H4 (cell line): ENCODE data around the gene SPRY4. TPM values are rescaled to one million over a fixed set of nuclear protein-coding genes. Genes with fewer than 3 reads are reported as not detected.
A peak's percentile ranks its signal among the peaks of the same experiment; 100 is the strongest.
"Not testable (repeated sequence)": the region's sequence is repeated elsewhere in the genome, so short reads cannot be mapped to it uniquely, and the experiment has no call there.

ENCODE experiments used
- DNase-seq: peaks from one replicate; pipeline ENCODE4 v3.0.0-alpha.2; 2015; ENCODE audit warnings: low spot score
- total RNA-seq: library from RNA; depleted of rRNA; stranded (reverse); fragments of >200 nt; shearing (Covaris generic); gene quantifications from 2 replicates; pipeline ENCODE4 v1.2.3, GENCODE V29; 2014

Gene SPRY4
- total RNA-seq, 1 experiment from 2014 or later: 6.4 TPM

- no peak for DNase-seq
These were observed 9.5 kb downstream of the SPRY4 start for GRCh38 chr5:142315096-142315900.

- DNase-seq: no peak
These were observed 10.2 kb downstream of the SPRY4 start for GRCh38 chr5:142314606-142315005.

GRCh38 chr5:142314109-142314508 is 10.7 kb downstream of the SPRY4 start:
- no peak for DNase-seq

- DNase-seq: no peak
These were observed 11.1 kb downstream of the SPRY4 start for GRCh38 chr5:142313682-142314081.

- no peak for DNase-seq
These were observed 11.5 kb downstream of the SPRY4 start for GRCh38 chr5:142313275-142313674.

GRCh38 chr5:142312399-142312798 is 12.4 kb downstream of the SPRY4 start:
- DNase-seq: no peak

- no peak for DNase-seq
These were observed 13.1 kb downstream of the SPRY4 start for GRCh38 chr5:142311725-142312124.

- no peak for DNase-seq
These were observed 14.0 kb downstream of the SPRY4 start for GRCh38 chr5:142310803-142311202.

- DNase-seq: no peak
These were observed 15.0 kb downstream of the SPRY4 start for GRCh38 chr5:142309747-142310318.

GRCh38 chr5:142308358-142308757 is 16.5 kb downstream of the SPRY4 start:
- no peak for DNase-seq

- DNase-seq: no peak
These were observed 17.5 kb downstream of the SPRY4 start for GRCh38 chr5:142307146-142307890.

GRCh38 chr5:142306077-142306502 is 18.7 kb downstream of the SPRY4 start:
- DNase-seq: no peak

GRCh38 chr5:142305211-142305610 is 19.6 kb downstream of the SPRY4 start:
- no peak for DNase-seq

GRCh38 chr5:142304013-142304701 is 20.7 kb downstream of the SPRY4 start:
- DNase-seq: no peak

- no peak for DNase-seq
These were observed 21.3 kb downstream of the SPRY4 start for GRCh38 chr5:142303565-142303964.

- no peak for DNase-seq
These were observed 23.3 kb downstream of the SPRY4 start for GRCh38 chr5:142301540-142301939.

GRCh38 chr5:142300677-142301076 is 24.1 kb downstream of the SPRY4 start:
- DNase-seq: no peak

- DNase-seq: no peak
These were observed 26.0 kb downstream of the SPRY4 start for GRCh38 chr5:142298789-142299188.

- DNase-seq: not testable (repeated sequence)
These were observed 27.0 kb downstream of the SPRY4 start for GRCh38 chr5:142297786-142298185.

GRCh38 chr5:142296914-142297417 is 27.9 kb downstream of the SPRY4 start:
- peak; percentile 86 for DNase-seq

- no peak for DNase-seq
These were observed 28.6 kb downstream of the SPRY4 start for GRCh38 chr5:142295960-142296860.
